Panc1 (cell line): ENCODE results near the gene NR2E1. TPM values are rescaled to one million over a fixed set of nuclear protein-coding genes. Genes with fewer than 3 reads are reported as not detected.

Source experiments
- ATAC-seq: fragments of 200-7000 bp; cut with Tn5 transposase; 2 replicates; pipeline ENCODE4 v1.9.1; 2020; ENCODE audit warnings: mild to moderate bottlenecking, moderate library complexity
- BruUV-seq: library from RNA; stranded (reverse); fragments of 400-500 nt; replicated peaks from 2 replicates; lab custom pipeline; 2021; lab: Mats Ljungman, UMichigan
- CTCF ChIA-PET: fragments of 300-600 bp; sonication (Branson Sonifier 250); formaldehyde crosslinking; loops from one replicate; lab custom pipeline; 2022; ENCODE audit warnings: antibody characterized with exemption; lab: Charles Lee
- POLR2A ChIA-PET: fragments of 300-600 bp; sonication (Branson Sonifier 250); formaldehyde crosslinking; loops from one replicate; lab custom pipeline; 2022; ENCODE audit warnings: antibody characterized with exemption; lab: Charles Lee
- DNase-seq: peaks from one replicate; pipeline ENCODE4 v3.0.0-alpha.2; 2010; ENCODE audit warnings: low read depth, low spot score
- H3K27ac ChIP-seq: 2 replicates; pipeline ENCODE4 v1.5.1; 2011; ENCODE audit warnings: mild to moderate bottlenecking, low read length, inconsistent platforms
- H3K27me3 ChIP-seq: fragments of 200-500 bp; sonication (Bioruptor generic); 2 replicates; pipeline ENCODE4 v1.6.0; 2014; ENCODE audit warnings: low read length, inconsistent platforms; ENCODE audit not compliant: control insufficient read depth, insufficient read depth
- H3K36me3 ChIP-seq: fragments of 200-500 bp; sonication (Bioruptor generic); 2 replicates; pipeline ENCODE4 v1.5.1; 2014; ENCODE audit warnings: inconsistent platforms, mild to moderate bottlenecking, low read length, moderate library complexity; ENCODE audit not compliant: control insufficient read depth, insufficient read depth
- H3K4me1 ChIP-seq: 2 replicates; pipeline ENCODE4 v1.5.1; 2011; ENCODE audit warnings: inconsistent platforms, mild to moderate bottlenecking, low read length, moderate library complexity; ENCODE audit not compliant: control insufficient read depth, insufficient read depth
- H3K4me3 ChIP-seq, 2 experiments: 2 replicates each; pipeline ENCODE4 v1.5.1; 2011 to 2012; ENCODE audit warnings: low read depth in 2 of 2, low read length in 2 of 2, mild to moderate bottlenecking in 2 of 2, inconsistent platforms in 1 of 2, moderate library complexity in 1 of 2
- H3K9me3 ChIP-seq: fragments of 200-500 bp; sonication (Bioruptor generic); 2 replicates; pipeline ENCODE4 v1.5.1; 2014; ENCODE audit warnings: low read depth, mild to moderate bottlenecking, inconsistent platforms, low read length, moderate library complexity; ENCODE audit not compliant: control insufficient read depth, insufficient read depth
- CTCF ChIP-seq: fragments of 450-650 bp; IDR thresholded peaks from 2 replicates; pipeline ENCODE4 v1.5.1; 2017; ENCODE audit warnings: mild to moderate bottlenecking
- POLR2AphosphoS5 ChIP-seq: IDR thresholded peaks from 2 replicates; pipeline ENCODE4 v1.6.1; 2012; ENCODE audit warnings: mild to moderate bottlenecking, low read depth, low read length, moderate library complexity
- REST ChIP-seq, 2 experiments: IDR thresholded peaks; 2 replicates each; pipeline ENCODE4 v1.6.1; 2011 to 2012; ENCODE audit warnings: low read depth in 2 of 2, control low read depth in 1 of 2, low read length in 1 of 2, mild to moderate bottlenecking in 1 of 2, moderate library complexity in 1 of 2; ENCODE audit not compliant: insufficient read depth in 1 of 2
- SIN3A ChIP-seq: IDR thresholded peaks from 2 replicates; pipeline ENCODE4 v1.6.1; 2012; ENCODE audit warnings: low read depth, mild to moderate bottlenecking, low read length, moderate library complexity, borderline replicate concordance; ENCODE audit not compliant: insufficient read depth
- TCF7L2 ChIP-seq: IDR thresholded peaks from 2 replicates; pipeline ENCODE4 v1.6.1; 2011; ENCODE audit warnings: mild to moderate bottlenecking, low read depth, low read length, inconsistent platforms
- in situ Hi-C: cut with HindIII; loops from 2 replicates; pipeline ENCODE4 v1.10.0; 2016; ENCODE audit warnings: low sequenced_read_pairs, low pct_unique_long_range_greater_than_20kb
- intact Hi-C: fragments of 100-400 bp; cut with micrococcal nuclease; formaldehyde crosslinking; loops from one replicate; pipeline ENCODE4 v1.10.0; 2022; ENCODE audit not compliant: unreplicated experiment
- total RNA-seq: library from RNA; stranded (reverse); gene quantifications from one replicate; pipeline ENCODE4 v1.2.1, GENCODE V29; 2021; ENCODE audit not compliant: unreplicated experiment

NR2E1 gene
- total RNA-seq, 1 experiment from 2014 or later: 0.13 TPM

DNA sequence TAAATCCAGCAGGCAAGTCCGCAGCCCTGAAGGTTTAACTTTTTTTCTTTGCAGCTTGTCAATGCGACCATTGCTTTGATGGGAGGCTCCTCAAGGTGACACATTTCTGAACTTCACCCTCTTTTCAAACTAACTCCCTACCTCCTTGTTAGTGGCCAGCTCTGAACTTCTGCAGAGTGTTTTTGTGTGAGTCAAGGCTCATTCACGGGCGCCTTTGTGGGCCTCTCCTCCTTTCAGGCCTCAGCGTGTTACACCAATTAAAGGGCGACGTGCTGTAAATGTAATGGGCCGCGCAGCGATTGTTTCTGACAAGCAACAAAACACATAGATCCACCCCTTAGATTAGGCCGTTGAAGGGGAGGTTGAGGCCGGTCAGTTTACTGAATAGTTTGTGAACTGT, 45.5 kb upstream of the NR2E1 start:
- intact Hi-C loops (no loop called here), in situ Hi-C loops (no loop called here)
- H3K27ac ChIP-seq: no peak overlapping the region
- H3K36me3 ChIP-seq: no peaks in the 10 kb centered on the region
- DNase-seq (no peak), ATAC-seq (no peak)
- no peak for TF ChIP-seq POLR2AphosphoS5
- TF ChIP-seq CTCF: no peak
- TF ChIP-seq TCF7L2: no peak
- no peak for TF ChIP-seq REST (IDR thresholded peaks at IDR 0.05; ENCODE audit: insufficient read depth in 1 of 2, low read depth in 2 of 2, low read length in 1 of 2)
- TF ChIP-seq SIN3A: no peak
- CTCF ChIA-PET: interaction anchor here (0.6 kb wide), 1 partner anchor 402 kb away, joined by 8 read pairs; no protein-coding TSS in a partner anchor
- BruUV-seq: no TSS peak
- H3K9me3 ChIP-seq: no peaks in the 10 kb centered on the region
- H3K4me1 ChIP-seq: peaks cover 10% of the 10 kb centered on the region
- peaks cover 15% of the 10 kb centered on the region for H3K27me3 ChIP-seq
- no peak overlapping the region for H3K4me3 ChIP-seq
- POLR2A ChIA-PET: no interaction called here

DNA sequence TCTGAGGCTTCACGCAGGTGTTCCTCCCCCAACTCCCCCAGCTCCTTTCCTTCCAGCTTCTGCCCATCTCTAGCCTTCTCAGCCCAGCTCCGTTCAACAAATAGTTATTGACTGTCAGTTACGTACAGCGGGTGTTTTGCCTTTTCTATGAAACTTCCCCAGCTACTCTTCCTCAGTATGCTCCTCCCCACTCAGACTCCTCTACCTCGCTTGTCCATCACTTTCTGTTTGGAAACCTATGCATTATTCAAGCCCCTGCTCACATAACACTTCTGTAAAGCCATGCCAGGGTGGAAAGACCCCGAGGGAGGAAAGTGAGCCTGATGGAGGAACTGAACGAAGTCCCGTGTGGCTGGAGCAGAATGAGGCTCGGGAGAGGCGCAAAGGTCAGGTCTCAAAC, 44.2 kb upstream of the NR2E1 start:
- intact Hi-C loops (no loop called here), in situ Hi-C loops (no loop called here)
- Histone ChIP-seq H3K4me1 (0 out of 2 replicates have a peak, but pooled peaks cover 3% of the 10 kb centered on the region), H3K27me3 (peaks cover 11% of the 10 kb centered on the region), H3K4me3 (no peak overlapping the region), H3K9me3 (no peaks in the 10 kb centered on the region), H3K27ac (no peak overlapping the region), H3K36me3 (no peaks in the 10 kb centered on the region)
- DNase-seq: no peak
- ChIA-PET POLR2A (no interaction called here), CTCF (no interaction called here)
- no peak for TF ChIP-seq SIN3A
- TF ChIP-seq TCF7L2: no peak
- TF ChIP-seq REST (IDR thresholded peaks at IDR 0.05; ENCODE audit: insufficient read depth in 1 of 2, low read depth in 2 of 2, low read length in 1 of 2): no peak
- no peak for TF ChIP-seq CTCF
- BruUV-seq: no TSS peak
- no peak for ATAC-seq
